Liver (tissue), 9 donors: ENCODE results near the gene P3H2. TPM values are rescaled to one million over a fixed set of nuclear protein-coding genes. Genes with fewer than 3 reads are reported as not detected.

Experiments used
- DNase-seq: peaks from one replicate; pipeline ENCODE4 v3.0.0-alpha.2; 2017; ENCODE audit warnings: low spot score
- H3K27ac ChIP-seq, 2 donors: one replicate each; pipeline ENCODE4 v1.7.0; 2013; ENCODE audit warnings: inconsistent platforms in 2 of 2, low read length in 2 of 2, control low read depth in 1 of 2, low read depth in 1 of 2, mild to moderate bottlenecking in 1 of 2
- H3K27me3 ChIP-seq, 4 donors: one replicate each; pipeline versions ENCODE4 v1.6.1 to v1.7.0; 2013; ENCODE audit warnings: low read length in 3 of 4, inconsistent platforms in 1 of 4, mild to moderate bottlenecking in 1 of 4, moderate library complexity in 1 of 4; ENCODE audit not compliant: control insufficient read depth in 4 of 4, insufficient read depth in 4 of 4
- H3K36me3 ChIP-seq, 4 donors: one replicate each; pipeline versions ENCODE4 v1.6.1 to v1.7.0; 2013; ENCODE audit warnings: low read length in 3 of 4, mild to moderate bottlenecking in 3 of 4, low read depth in 1 of 4, moderate library complexity in 1 of 4; ENCODE audit not compliant: control insufficient read depth in 4 of 4, insufficient read depth in 3 of 4
- H3K4me1 ChIP-seq, 4 donors: one replicate each; pipeline versions ENCODE4 v1.6.1 to v1.7.0; 2013; ENCODE audit warnings: low read length in 3 of 4, mild to moderate bottlenecking in 3 of 4, moderate library complexity in 1 of 4; ENCODE audit not compliant: control insufficient read depth in 4 of 4, insufficient read depth in 4 of 4
- H3K4me3 ChIP-seq, 3 donors: one replicate each; pipeline versions ENCODE4 v1.6.1 to v1.7.0; 2013; ENCODE audit warnings: low read length in 3 of 3, control low read depth in 1 of 3, low read depth in 1 of 3, mild to moderate bottlenecking in 1 of 3
- H3K9ac ChIP-seq, 2 donors: one replicate each; pipeline ENCODE4 v1.7.0; 2013; ENCODE audit warnings: low read length in 2 of 2, mild to moderate bottlenecking in 2 of 2, moderate library complexity in 2 of 2, control low read depth in 1 of 2, low read depth in 1 of 2
- H3K9me3 ChIP-seq, 4 donors: one replicate each; pipeline versions ENCODE4 v1.6.1 to v1.7.0; 2013; ENCODE audit warnings: low read length in 3 of 4; ENCODE audit not compliant: control insufficient read depth in 4 of 4
- ATF3 ChIP-seq: IDR thresholded peaks from 2 replicates; pipeline ENCODE4 v1.6.1; 2016; ENCODE audit warnings: antibody characterized with exemption
- EGR1 ChIP-seq, 2 donors: IDR thresholded peaks; 2 replicates each; pipeline ENCODE4 v1.6.1; 2016 to 2018; ENCODE audit warnings: antibody characterized with exemption in 2 of 2, low read depth in 2 of 2
- FOXA1 ChIP-seq: IDR thresholded peaks from 2 replicates; pipeline ENCODE4 v1.6.1; 2016; ENCODE audit warnings: antibody characterized with exemption
- FOXA2 ChIP-seq: IDR thresholded peaks from 2 replicates; pipeline ENCODE4 v1.6.1; 2016; ENCODE audit warnings: antibody characterized with exemption
- HNF4A ChIP-seq, 2 donors: conservative IDR thresholded peaks; 2 replicates each; pipeline ENCODE4 v1.6.1; 2016; ENCODE audit warnings: antibody characterized with exemption in 2 of 2, mild to moderate bottlenecking in 2 of 2
- HNF4G ChIP-seq: IDR thresholded peaks from 2 replicates; pipeline ENCODE4 v1.6.1; 2016; ENCODE audit warnings: antibody characterized with exemption
- JUND ChIP-seq, 2 donors: IDR thresholded peaks; 2 replicates each; pipeline ENCODE4 v1.6.1; 2016; ENCODE audit warnings: antibody characterized with exemption in 2 of 2
- RAD21 ChIP-seq, 2 donors: IDR thresholded peaks; 2 replicates each; pipeline ENCODE4 v1.6.1; 2016; ENCODE audit warnings: antibody characterized with exemption in 2 of 2, mild to moderate bottlenecking in 2 of 2
- RXRA ChIP-seq, 2 donors: IDR thresholded peaks; 2 replicates each; pipeline ENCODE4 v1.6.1; 2017 to 2018; ENCODE audit warnings: antibody characterized with exemption in 2 of 2, mild to moderate bottlenecking in 1 of 2
- SP1 ChIP-seq: IDR thresholded peaks from 2 replicates; pipeline ENCODE4 v1.6.1; 2018; ENCODE audit warnings: antibody characterized with exemption, mild to moderate bottlenecking
- YY1 ChIP-seq: IDR thresholded peaks from 2 replicates; pipeline ENCODE4 v1.6.1; 2016; ENCODE audit warnings: antibody characterized with exemption, mild to moderate bottlenecking
- WGBS: extraction: QIAGEN DNeasy Blood & Tissue Kit; methylation state at CpG from one replicate; pipeline ENCODE4 v1.1.7; 2013; 5-methylcytosine and 5-hydroxymethylcytosine counted together
- polyA plus RNA-seq, 2 donors: library from polyadenylated mRNA; stranded (reverse) in 1 of 2; unstranded in 1 of 2; fragments of 200-250 nt in 1 of 2; fragments of >200 nt in 1 of 2; fragmentation: Nextera tagmentation in 1 of 2; extraction: Ambion mirVana in 1 of 2; gene quantifications; one replicate each; pipeline versions ENCODE4 v1.2.1 to v1.2.3, GENCODE V29; 2013 to 2015
- total RNA-seq, 2 donors: library from RNA; depleted of rRNA; stranded (reverse); fragments of >200 nt; gene quantifications; one replicate each; pipeline ENCODE4 v1.2.3, GENCODE V29; 2014
- TF ChIP-seq, protein P1 (sequence below): IDR thresholded peaks from 2 replicates; pipeline ENCODE4 v1.6.1; 2016; ENCODE audit warnings: antibody characterized with exemption
- TF ChIP-seq, protein P2 (sequence below): IDR thresholded peaks from 2 replicates; pipeline ENCODE4 v1.6.1; 2016; ENCODE audit warnings: antibody characterized with exemption
- TF ChIP-seq, protein P3 (sequence below): IDR thresholded peaks from 2 replicates; pipeline ENCODE4 v1.6.1; 2016; ENCODE audit warnings: antibody characterized with exemption, mild to moderate bottlenecking
- donor health status: healthy.
- donor health status: healthy.
- donor health status: healthy.
- donor health status: healthy.
- donor health status: healthy.

P3H2 gene
- total and polyA plus RNA-seq, 4 donors, result 1.9 to 6.9 (median 4.1) TPM

DNA sequence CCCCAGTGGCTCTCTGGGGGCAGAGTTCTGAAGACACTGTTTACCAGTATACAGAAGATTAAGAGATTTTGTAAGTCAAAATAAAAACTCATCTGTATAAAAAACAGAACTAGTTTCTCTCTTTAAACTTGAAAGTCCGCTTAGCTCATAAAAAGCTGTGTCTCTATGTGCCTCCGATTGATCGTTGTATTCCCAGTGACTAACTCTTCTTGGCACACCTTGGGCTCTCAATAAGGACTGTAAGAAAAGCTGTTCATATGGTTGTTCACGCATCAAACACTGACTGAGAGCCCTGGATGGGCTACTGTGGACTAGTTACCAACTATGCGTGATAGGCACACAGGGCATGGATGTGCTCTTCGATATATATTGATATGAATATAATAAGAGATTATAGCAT lies 107.9 kb downstream of the P3H2 start:
- DNase-seq, result no peak
- H3K36me3 ChIP-seq, result no peaks in the 10 kb centered on the region
- TF ChIP-seq, protein P1, sequence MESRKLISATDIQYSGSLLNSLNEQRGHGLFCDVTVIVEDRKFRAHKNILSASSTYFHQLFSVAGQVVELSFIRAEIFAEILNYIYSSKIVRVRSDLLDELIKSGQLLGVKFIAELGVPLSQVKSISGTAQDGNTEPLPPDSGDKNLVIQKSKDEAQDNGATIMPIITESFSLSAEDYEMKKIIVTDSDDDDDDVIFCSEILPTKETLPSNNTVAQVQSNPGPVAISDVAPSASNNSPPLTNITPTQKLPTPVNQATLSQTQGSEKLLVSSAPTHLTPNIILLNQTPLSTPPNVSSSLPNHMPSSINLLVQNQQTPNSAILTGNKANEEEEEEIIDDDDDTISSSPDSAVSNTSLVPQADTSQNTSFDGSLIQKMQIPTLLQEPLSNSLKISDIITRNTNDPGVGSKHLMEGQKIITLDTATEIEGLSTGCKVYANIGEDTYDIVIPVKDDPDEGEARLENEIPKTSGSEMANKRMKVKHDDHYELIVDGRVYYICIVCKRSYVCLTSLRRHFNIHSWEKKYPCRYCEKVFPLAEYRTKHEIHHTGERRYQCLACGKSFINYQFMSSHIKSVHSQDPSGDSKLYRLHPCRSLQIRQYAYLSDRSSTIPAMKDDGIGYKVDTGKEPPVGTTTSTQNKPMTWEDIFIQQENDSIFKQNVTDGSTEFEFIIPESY, result no peak
- TF ChIP-seq, protein P2, sequence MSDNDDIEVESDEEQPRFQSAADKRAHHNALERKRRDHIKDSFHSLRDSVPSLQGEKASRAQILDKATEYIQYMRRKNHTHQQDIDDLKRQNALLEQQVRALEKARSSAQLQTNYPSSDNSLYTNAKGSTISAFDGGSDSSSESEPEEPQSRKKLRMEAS, result no peak
- no peak for TF ChIP-seq EGR1 (IDR thresholded peaks at IDR 0.05; ENCODE audit: low read depth in 2 of 2)
- TF ChIP-seq, protein P3, sequence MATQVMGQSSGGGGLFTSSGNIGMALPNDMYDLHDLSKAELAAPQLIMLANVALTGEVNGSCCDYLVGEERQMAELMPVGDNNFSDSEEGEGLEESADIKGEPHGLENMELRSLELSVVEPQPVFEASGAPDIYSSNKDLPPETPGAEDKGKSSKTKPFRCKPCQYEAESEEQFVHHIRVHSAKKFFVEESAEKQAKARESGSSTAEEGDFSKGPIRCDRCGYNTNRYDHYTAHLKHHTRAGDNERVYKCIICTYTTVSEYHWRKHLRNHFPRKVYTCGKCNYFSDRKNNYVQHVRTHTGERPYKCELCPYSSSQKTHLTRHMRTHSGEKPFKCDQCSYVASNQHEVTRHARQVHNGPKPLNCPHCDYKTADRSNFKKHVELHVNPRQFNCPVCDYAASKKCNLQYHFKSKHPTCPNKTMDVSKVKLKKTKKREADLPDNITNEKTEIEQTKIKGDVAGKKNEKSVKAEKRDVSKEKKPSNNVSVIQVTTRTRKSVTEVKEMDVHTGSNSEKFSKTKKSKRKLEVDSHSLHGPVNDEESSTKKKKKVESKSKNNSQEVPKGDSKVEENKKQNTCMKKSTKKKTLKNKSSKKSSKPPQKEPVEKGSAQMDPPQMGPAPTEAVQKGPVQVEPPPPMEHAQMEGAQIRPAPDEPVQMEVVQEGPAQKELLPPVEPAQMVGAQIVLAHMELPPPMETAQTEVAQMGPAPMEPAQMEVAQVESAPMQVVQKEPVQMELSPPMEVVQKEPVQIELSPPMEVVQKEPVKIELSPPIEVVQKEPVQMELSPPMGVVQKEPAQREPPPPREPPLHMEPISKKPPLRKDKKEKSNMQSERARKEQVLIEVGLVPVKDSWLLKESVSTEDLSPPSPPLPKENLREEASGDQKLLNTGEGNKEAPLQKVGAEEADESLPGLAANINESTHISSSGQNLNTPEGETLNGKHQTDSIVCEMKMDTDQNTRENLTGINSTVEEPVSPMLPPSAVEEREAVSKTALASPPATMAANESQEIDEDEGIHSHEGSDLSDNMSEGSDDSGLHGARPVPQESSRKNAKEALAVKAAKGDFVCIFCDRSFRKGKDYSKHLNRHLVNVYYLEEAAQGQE, result no peak
- no peak for TF ChIP-seq RAD21 (IDR thresholded peaks at IDR 0.05)
- TF ChIP-seq HNF4A (conservative IDR thresholded peaks at IDR 0.05), result no peak
- TF ChIP-seq YY1, result no peak
- TF ChIP-seq ATF3, result no peak
- TF ChIP-seq SP1, result no peak
- TF ChIP-seq HNF4G, result no peak
- no peaks in the 10 kb centered on the region for H3K9me3 ChIP-seq
- peaks cover 0 to 2% (median 0%) of the 10 kb centered on the region in 4 donors for H3K27me3 ChIP-seq
- no peak overlapping the region for H3K9ac ChIP-seq
- no peaks in the 10 kb centered on the region for H3K4me1 ChIP-seq
- no peak overlapping the region for H3K27ac ChIP-seq
- no peak overlapping the region for H3K4me3 ChIP-seq
- 83% methylated on average over 6 of the region's 6 CpGs for WGBS

DNA sequence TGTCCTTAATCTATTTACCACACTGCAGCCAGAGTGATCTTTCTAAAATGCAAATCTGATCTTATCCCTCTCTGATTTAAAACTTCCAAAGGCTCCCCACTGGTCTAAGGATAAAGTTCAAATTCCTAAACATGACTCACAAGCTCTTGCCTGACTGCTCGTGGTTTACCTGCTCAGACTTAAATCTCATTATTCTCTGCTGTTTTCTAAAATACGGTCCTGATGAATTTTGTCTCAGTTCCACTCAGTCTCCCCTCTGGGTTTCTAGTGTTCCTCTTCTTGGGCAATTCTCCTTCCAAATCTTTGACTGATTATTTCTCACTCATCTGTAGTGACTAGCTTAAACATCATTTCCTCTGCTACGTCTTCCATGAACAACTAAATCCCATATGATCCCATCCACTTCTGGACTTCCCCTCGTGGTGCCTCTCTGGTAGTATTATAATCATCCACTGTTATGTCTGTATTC lies 108.3 kb downstream of the P3H2 start:
- Histone ChIP-seq H3K4me3 (no peak overlapping the region), H3K9me3 (no peaks in the 10 kb centered on the region), H3K27ac (no peak overlapping the region), H3K36me3 (no peaks in the 10 kb centered on the region), H3K9ac (no peak overlapping the region), H3K4me1 (no peaks in the 10 kb centered on the region), H3K27me3 (peaks cover 0 to 2% (median 0%) of the 10 kb centered on the region in 4 donors)
- TF ChIP-seq HNF4A (conservative IDR thresholded peaks at IDR 0.05) (peak; percentile 28 to 48), FOXA2 (no peak), JUND (IDR thresholded peaks at IDR 0.05) (peak; percentile 60 to 64)
- 40% methylated on average over 4 of the region's 4 CpGs for WGBS
- DNase-seq, result no peak

DNA sequence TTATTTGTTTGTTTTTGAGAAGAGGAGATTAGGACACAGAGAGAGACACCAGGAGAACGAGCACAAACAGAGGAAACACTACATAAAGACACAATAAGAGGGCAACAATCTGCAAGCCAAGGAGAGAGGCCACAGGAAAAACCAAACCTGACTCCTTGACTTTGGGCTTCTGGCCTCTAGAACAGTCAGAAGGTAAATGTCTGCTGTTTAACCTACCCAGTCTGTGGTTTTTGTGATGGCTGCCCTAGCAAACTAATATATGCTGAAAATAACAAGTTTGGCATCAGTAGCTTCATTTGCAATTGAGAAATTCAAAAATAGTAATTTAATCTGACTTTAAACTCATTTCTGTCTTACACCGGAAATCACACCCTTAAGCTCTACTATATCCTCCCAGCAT lies 110.2 kb downstream of the P3H2 start:
- no peak overlapping the region for H3K27ac ChIP-seq
- WGBS, result 83% methylated on average over 2 of the region's 2 CpGs
- H3K4me3 ChIP-seq, result no peak overlapping the region
- no peaks in the 10 kb centered on the region for H3K9me3 ChIP-seq
- DNase-seq, result no peak
- peaks cover 0 to 4% (median 0%) of the 10 kb centered on the region in 4 donors for H3K27me3 ChIP-seq
- no peaks in the 10 kb centered on the region for H3K4me1 ChIP-seq
- no peak overlapping the region for H3K9ac ChIP-seq
- no peaks in the 10 kb centered on the region for H3K36me3 ChIP-seq
- TF ChIP-seq FOXA2, result no peak
- no peak for TF ChIP-seq SP1
- TF ChIP-seq, protein P1, result no peak
- no peak for TF ChIP-seq ATF3
- TF ChIP-seq RXRA (IDR thresholded peaks at IDR 0.05), result no peak
- no peak for TF ChIP-seq YY1
- TF ChIP-seq EGR1 (IDR thresholded peaks at IDR 0.05; ENCODE audit: low read depth in 2 of 2), result no peak
- no peak for TF ChIP-seq HNF4A (conservative IDR thresholded peaks at IDR 0.05)
- no peak for TF ChIP-seq FOXA1
